Inferior parietal cortex (tissue), 1 donor: Measurements from ENCODE around the gene MCM7.

Experiments
- DNase-seq: peaks from one replicate; pipeline ENCODE4 v3.0.0-alpha.2; 2016; ENCODE audit errors: extremely low spot score

Gene MCM7

GRCh38 chr7:100093925-100094486 lies 7.2 kb downstream of the MCM7 start:
- DNase-seq: no peak

GRCh38 chr7:100093498-100093897 lies 7.7 kb downstream of the MCM7 start:
- no peak for DNase-seq

DNA sequence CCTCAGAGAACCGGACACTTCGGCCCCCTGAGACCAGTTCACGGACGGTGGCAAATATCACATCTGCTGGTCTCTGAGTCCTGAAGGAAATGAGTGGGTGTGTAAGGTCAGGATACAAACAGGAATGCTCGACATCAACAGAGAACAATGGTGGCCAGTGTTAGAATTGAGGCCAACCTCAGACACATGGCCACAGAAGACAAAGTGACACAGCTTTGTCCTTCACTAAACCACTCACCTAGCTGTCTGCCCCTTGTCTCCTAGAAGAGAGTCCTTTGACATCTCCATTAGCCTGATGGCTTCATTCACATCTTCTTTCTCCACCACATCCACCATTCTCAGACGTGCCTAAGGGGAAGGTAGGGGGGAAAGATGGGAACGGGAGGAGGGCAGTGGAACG lies 8.1 kb downstream of the MCM7 start:
- no peak for DNase-seq

GRCh38 chr7:100091411-100092181 lies 9.6 kb downstream of the MCM7 start:
- no peak for DNase-seq

DNA sequence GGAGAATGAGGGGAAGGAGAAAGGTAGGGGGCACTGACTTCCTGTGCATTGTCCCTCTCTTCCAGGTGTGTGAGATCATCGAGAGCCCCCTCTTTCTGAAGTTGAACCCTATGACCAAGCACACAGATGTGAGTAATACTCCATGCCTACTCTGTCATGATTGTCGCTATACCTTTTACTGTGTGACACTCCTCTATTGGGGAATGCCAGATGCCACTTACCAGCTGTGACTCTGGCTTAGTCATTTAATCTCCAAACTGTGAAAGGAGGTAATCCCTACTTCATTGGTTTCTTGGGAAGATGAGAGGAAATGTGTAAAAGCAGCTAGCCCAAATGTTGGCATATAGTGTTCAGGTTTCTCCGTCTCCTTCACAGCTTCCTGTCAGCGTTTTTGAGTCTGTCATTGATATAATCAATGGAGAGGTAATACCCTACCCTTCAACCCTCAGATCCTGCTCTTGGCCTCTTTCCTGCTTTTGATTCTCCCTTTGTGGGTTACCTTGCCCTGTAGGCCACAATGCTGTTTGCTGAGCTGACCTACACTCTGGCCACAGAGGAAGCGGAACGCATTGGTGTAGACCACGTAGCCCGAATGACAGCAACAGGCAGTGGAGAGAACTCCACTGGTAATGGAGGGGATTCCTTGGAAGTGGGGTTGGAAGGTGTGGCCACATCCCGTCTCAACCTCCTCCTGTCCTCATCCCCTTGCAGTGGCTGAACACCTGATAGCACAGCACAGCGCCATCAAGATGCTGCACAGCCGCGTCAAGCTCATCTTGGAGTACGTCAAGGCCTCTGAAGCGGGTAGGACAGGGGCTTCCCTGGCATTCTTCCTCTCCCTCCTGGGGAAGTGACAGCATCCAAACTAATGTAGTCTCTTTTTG lies 10.4 kb downstream of the MCM7 start:
- no peak for DNase-seq

GRCh38 chr7:100089458-100090196 lies 11.6 kb downstream of the MCM7 start:
- DNase-seq: no peak

GRCh38 chr7:100088621-100089457 lies 12.4 kb downstream of the MCM7 start, which contains the start of gene COPS6:
Gene COPS6, plus strand, starts transcription at chr7:100088969. Its CDS starts 22 bp downstream, at chr7:100088991.
- peak; percentile 81 for DNase-seq

- DNase-seq: no peak
Measured at GRCh38 chr7:100088095-100088620, 13.0 kb downstream of the MCM7 start.

GRCh38 chr7:100087055-100087750 lies 14.0 kb downstream of the MCM7 start:
- DNase-seq: no peak

GRCh38 chr7:100085515-100085914 lies 15.7 kb downstream of the MCM7 start:
- no peak for DNase-seq

DNA sequence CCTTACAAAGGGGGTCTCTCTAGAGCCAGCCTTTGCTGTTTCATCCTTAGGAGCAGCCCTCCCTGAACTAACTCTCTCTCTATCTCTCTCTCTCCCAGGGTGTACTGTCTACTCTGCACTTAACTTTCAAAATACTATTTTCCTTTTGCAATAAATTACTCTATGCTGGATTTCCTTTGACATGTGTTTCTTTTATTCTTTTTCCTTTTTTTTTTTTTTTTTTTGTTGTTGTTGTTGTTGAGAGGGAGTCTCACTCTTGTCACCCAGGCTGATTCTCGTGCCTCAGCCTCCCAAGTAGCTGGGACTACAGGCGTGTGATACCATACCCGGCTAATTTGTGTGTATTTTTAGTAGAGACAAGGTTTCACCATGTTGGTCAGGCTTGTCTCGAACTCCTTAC lies 18.2 kb downstream of the MCM7 start:
- no peak for DNase-seq

DNA sequence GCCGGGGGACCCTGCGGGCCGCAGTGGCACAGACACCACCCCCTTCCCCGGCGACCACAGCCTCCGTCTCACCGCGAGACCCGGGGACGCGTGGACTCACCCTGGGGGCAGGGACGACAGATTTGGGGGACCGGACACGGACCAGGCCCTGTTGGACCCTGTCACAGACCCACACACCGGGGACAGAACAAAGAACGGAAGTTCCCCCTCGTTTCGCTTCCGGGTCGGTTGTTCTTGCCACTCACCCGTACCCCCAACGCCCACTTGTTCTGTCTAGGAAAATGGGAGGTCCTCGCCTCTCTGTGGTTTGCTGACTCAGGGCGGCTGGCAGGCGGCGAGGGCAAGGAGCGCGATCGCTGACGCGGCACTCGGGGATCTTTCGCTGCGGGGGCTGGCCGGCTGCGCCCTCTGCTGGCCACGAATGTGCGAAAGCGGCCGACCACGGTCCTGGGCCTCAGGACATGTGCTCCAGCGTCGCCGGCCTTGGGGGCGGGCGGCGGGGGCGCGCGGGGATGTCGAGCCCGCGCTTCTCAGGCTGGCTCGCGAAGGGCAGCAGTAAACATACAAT lies 19.6 kb downstream of the MCM7 start, which contains the start of gene ZNF3:
Gene ZNF3 (minus strand): TSS at position 189 of the 568 bp plus-strand sequence. CDS start 4,366 bp downstream, outside the sequence.
- peak; percentile 99 for DNase-seq

GRCh38 chr7:100080907-100081534 lies 20.2 kb downstream of the MCM7 start:
- no peak for DNase-seq

GRCh38 chr7:100079024-100079560 lies 22.1 kb downstream of the MCM7 start:
- peak; percentile 72 for DNase-seq

- no peak for DNase-seq
Measured at GRCh38 chr7:100077205-100077604, 24.0 kb downstream of the MCM7 start.

DNA sequence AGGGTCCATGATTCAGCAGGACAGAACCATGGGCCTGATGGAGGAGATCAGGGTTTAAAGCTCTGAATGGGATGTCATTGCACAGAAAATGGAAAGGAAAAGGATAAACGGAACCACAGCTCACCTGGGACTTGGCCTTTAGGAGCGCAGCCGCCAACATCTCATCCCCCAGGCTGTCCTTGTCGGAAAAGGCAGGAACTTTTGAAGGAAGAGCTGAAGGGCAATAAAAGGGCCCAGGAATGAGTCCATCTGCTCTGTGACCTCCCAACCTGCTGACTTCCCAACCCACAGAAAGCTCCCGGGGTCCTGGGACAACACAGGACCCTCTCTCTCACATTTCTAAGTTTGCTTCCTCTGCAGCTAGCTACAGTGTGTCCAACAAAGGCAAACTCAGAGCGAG lies 25.8 kb downstream of the MCM7 start:
- no peak for DNase-seq

- no peak for DNase-seq
Measured at GRCh38 chr7:100074841-100075240, 26.4 kb downstream of the MCM7 start.

- no peak for DNase-seq
Measured at GRCh38 chr7:100072462-100072861, 28.7 kb downstream of the MCM7 start.
